Body of pancreas (tissue), 4 donors: ENCODE measurements around the gene SGO2.

Experiments
- CTCF ChIP-seq, 7 experiments: fragments of 450-650 bp in 4 of 7; fragments of 200-600 bp in 3 of 7; sonication (generic) in 3 of 7; IDR thresholded peaks; one replicate each; pipeline ENCODE4 v1.5.1; 2016 to 2019; ENCODE audit warnings: antibody characterized with exemption in 7 of 7
- POLR2A ChIP-seq, 3 donors: fragments of 450-650 bp; IDR thresholded peaks; one replicate each; pipeline ENCODE4 v1.6.1; 2016; ENCODE audit warnings: antibody characterized with exemption in 3 of 3, mild to moderate bottlenecking in 2 of 3

- TF ChIP-seq CTCF (IDR thresholded peaks at IDR 0.05), result no peak
- no peak for TF ChIP-seq POLR2A (IDR thresholded peaks at IDR 0.05)
Observed at GRCh38 chr2:200506679-200507078, 19.3 kb upstream of the SGO2 start.
